GM12878 (cell line): ENCODE results near the gene MDC1. TPM values are rescaled to one million over a fixed set of nuclear protein-coding genes. Genes with fewer than 3 reads are reported as not detected.

Experiments used
- CHD2 ChIP-seq: IDR thresholded peaks from 2 replicates; pipeline ENCODE4 v1.6.1; 2011; ENCODE audit warnings: low read depth, low read length, improper control_type of control experiment, borderline replicate concordance
- ETV6 ChIP-seq, 2 experiments: fragments of 450-650 bp in 1 of 2; IDR thresholded peaks in 1 of 2; conservative IDR thresholded peaks in 1 of 2; 2 replicates each; pipeline ENCODE4 v1.6.1; 2014; ENCODE audit warnings: antibody characterized with exemption in 1 of 2, borderline replicate concordance in 1 of 2, low read depth in 1 of 2, mild to moderate bottlenecking in 1 of 2, moderate library complexity in 1 of 2
- IRF4 ChIP-seq: IDR thresholded peaks from 2 replicates; pipeline ENCODE4 v1.6.1; 2011; ENCODE audit warnings: low read depth, low read length
- KLF5 ChIP-seq: fragments of 450-650 bp; IDR thresholded peaks from 2 replicates; pipeline ENCODE4 v1.6.1; 2014; ENCODE audit warnings: mild to moderate bottlenecking; ENCODE audit not compliant: partially characterized antibody
- MEF2A ChIP-seq: IDR thresholded peaks from 2 replicates; pipeline ENCODE4 v1.6.1; 2011; ENCODE audit warnings: low read depth, mild to moderate bottlenecking, low read length, moderate library complexity; ENCODE audit not compliant: insufficient read depth
- MTA2 ChIP-seq: fragments of 450-650 bp; IDR thresholded peaks from 2 replicates; pipeline ENCODE4 v1.6.1; 2016; ENCODE audit warnings: low read depth, mild to moderate bottlenecking, moderate library complexity
- NFYA ChIP-seq: IDR thresholded peaks from 2 replicates; pipeline ENCODE4 v1.6.1; 2011; ENCODE audit warnings: low read depth, mild to moderate bottlenecking, low read length, improper control_type of control experiment, borderline replicate concordance
- POU2F2 ChIP-seq: IDR thresholded peaks from 3 replicates; pipeline ENCODE4 v1.6.1; 2011; ENCODE audit warnings: low read depth, mild to moderate bottlenecking, low read length, borderline replicate concordance
- RUNX3 ChIP-seq: IDR thresholded peaks from 2 replicates; pipeline ENCODE4 v1.6.1; 2012; ENCODE audit warnings: low read length, inconsistent platforms
- SIX5 ChIP-seq: IDR thresholded peaks from 2 replicates; pipeline ENCODE4 v1.6.1; 2011; ENCODE audit warnings: mild to moderate bottlenecking, low read depth, low read length, moderate library complexity; ENCODE audit not compliant: severe bottlenecking
- SMAD1 ChIP-seq: fragments of 450-650 bp; IDR thresholded peaks from 2 replicates; pipeline ENCODE4 v1.6.1; 2018; ENCODE audit warnings: mild to moderate bottlenecking, low read depth; ENCODE audit not compliant: partially characterized antibody
- SMARCA5 ChIP-seq: fragments of 450-650 bp; IDR thresholded peaks from 2 replicates; pipeline ENCODE4 v1.6.1; 2017; ENCODE audit warnings: mild to moderate bottlenecking
- SREBF1 ChIP-seq: IDR thresholded peaks from 2 replicates; pipeline ENCODE4 v1.6.1; 2012; ENCODE audit warnings: mild to moderate bottlenecking, low read length
- SREBF2 ChIP-seq: IDR thresholded peaks from 2 replicates; pipeline ENCODE4 v1.6.1; 2012; ENCODE audit warnings: mild to moderate bottlenecking, low read length
- TARDBP ChIP-seq: IDR thresholded peaks from 2 replicates; pipeline ENCODE4 v1.6.1; 2016; ENCODE audit warnings: borderline replicate concordance
- WRNIP1 ChIP-seq: IDR thresholded peaks from 2 replicates; pipeline ENCODE4 v1.6.1; 2011; ENCODE audit warnings: low read depth, low read length, improper control_type of control experiment, borderline replicate concordance
- ZNF24 ChIP-seq: fragments of 450-650 bp; IDR thresholded peaks from 2 replicates; pipeline ENCODE4 v1.6.1; 2017; ENCODE audit warnings: antibody characterized with exemption, mild to moderate bottlenecking
- ZNF274 ChIP-seq: IDR thresholded peaks from one replicate; pipeline ENCODE4 v1.8.0; 2011; ENCODE audit not compliant: insufficient read length, insufficient read depth
- ZNF384 ChIP-seq: IDR thresholded peaks from 2 replicates; pipeline ENCODE4 v1.6.1; 2012; ENCODE audit warnings: low read depth, mild to moderate bottlenecking, low read length, improper control_type of control experiment, borderline replicate concordance
- polyA plus RNA-seq, 11 experiments: library from polyadenylated mRNA; depleted of rRNA in 4 of 11; unstranded in 6 of 11; stranded (reverse) in 5 of 11; fragments of >200 nt; fragmentation: Nextera tagmentation in 4 of 11; fragmentation: Illumina TruSeq in 1 of 11; extraction: Ambion mirVana in 4 of 11; extraction: Trizol in 1 of 11; gene quantifications; 1 replicate in 1 of 11; 2 replicates in 10 of 11; pipeline versions ENCODE4 v1.2.1 to v1.2.3, GENCODE V29; 2011 to 2016; ENCODE audit warnings: inconsistent platforms in 2 of 11, missing spikeins in 2 of 11, low read depth in 1 of 11
- total RNA-seq, 4 experiments: library from RNA; depleted of rRNA in 3 of 4; stranded (reverse); fragments of >200 nt in 3 of 4; fragmentation: Illumina TruSeq in 1 of 4; extraction: Trizol in 1 of 4; gene quantifications; 2 replicates each; pipeline versions ENCODE4 v1.2.1 to v1.2.3, GENCODE V29; 2013 to 2021
- TF ChIP-seq, protein P1 (sequence below): fragments of 450-650 bp; IDR thresholded peaks from 2 replicates; pipeline ENCODE4 v1.6.1; 2017; ENCODE audit warnings: low read depth, mild to moderate bottlenecking, moderate library complexity
- TF ChIP-seq, protein P2 (sequence below): IDR thresholded peaks from 2 replicates; pipeline ENCODE4 v1.6.1; 2012; ENCODE audit warnings: low read depth, low read length, improper control_type of control experiment
- TF ChIP-seq, protein P3 (sequence below): fragments of 450-650 bp; IDR thresholded peaks from 2 replicates; pipeline ENCODE4 v1.6.1; 2016; ENCODE audit warnings: mild to moderate bottlenecking
- TF ChIP-seq, protein P4 (sequence below): fragments of 450-650 bp; IDR thresholded peaks from 2 replicates; pipeline ENCODE4 v1.6.1; 2014; ENCODE audit warnings: mild to moderate bottlenecking

MDC1 gene
- total and polyA plus RNA-seq, 10 of the 15 experiments (the other 5 are each of a cell fraction or from before 2014, with no cell fraction given): 5.1 to 62.5 (median 22.4) TPM

DNA sequence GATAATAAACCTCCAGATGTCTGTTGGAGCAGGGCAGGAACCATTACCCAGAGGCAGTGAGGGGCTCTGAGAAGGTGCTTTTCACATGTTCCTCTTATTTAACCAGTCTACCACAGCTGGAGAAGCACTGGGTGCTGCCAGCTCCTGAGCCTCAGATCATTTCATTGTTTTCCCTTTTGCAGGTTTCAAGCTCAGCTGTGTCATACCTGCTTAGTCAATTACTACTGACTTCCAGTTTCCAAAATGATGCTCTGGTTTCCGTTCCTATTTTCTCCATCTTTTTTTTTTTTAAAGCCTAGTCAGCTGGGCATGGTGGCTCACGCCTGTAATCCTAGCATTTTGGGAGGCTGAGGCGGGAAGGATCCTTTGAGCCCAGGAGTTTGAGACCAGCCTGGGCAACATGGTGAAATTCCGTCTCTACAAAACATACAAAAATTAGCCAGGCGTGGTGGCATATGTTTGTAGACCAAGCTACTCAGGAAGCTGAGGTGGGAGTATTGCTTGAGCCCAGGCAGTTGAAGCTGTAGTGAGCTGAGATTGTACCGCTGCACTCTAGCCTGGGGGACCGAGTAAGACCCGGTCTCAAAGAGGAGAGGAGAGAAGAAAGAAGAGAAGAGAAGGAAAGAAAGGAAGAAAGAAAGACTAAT lies 18.7 kb upstream of the MDC1 start (continued):
- TF ChIP-seq SMAD1 (no peak), ETV6 (conservative IDR thresholded peaks at IDR 0.05 in 1 of 2, IDR thresholded peaks at IDR 0.05 in 1 of 2; ENCODE audit: borderline replicate concordance in 1 of 2, low read depth in 1 of 2) (peak in 1 of 2 experiments; percentile 42; a peak in 1 of 4 replicates), RUNX3 (peak; percentile 54), POU2F2 (no peak), NFYA (no peak), MTA2 (no peak; the same call in 1 of the 2 replicates), IRF4 (0 out of 2 replicates have a peak, but pooled peaks have one; percentile 27), TARDBP (no peak), KLF5 (no peak), SMARCA5 (no peak), SIX5 (no peak), SREBF2 (no peak), ZNF384 (peak; percentile 49; the same call in 1 of the 2 replicates), WRNIP1 (no peak), ZNF24 (no peak), SREBF1 (no peak), CHD2 (no peak), MEF2A (no peak), ZNF274 (no peak)
- TF ChIP-seq, protein P1, sequence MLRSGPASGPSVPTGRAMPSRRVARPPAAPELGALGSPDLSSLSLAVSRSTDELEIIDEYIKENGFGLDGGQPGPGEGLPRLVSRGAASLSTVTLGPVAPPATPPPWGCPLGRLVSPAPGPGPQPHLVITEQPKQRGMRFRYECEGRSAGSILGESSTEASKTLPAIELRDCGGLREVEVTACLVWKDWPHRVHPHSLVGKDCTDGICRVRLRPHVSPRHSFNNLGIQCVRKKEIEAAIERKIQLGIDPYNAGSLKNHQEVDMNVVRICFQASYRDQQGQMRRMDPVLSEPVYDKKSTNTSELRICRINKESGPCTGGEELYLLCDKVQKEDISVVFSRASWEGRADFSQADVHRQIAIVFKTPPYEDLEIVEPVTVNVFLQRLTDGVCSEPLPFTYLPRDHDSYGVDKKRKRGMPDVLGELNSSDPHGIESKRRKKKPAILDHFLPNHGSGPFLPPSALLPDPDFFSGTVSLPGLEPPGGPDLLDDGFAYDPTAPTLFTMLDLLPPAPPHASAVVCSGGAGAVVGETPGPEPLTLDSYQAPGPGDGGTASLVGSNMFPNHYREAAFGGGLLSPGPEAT: peak; percentile 80
- TF ChIP-seq, protein P2, sequence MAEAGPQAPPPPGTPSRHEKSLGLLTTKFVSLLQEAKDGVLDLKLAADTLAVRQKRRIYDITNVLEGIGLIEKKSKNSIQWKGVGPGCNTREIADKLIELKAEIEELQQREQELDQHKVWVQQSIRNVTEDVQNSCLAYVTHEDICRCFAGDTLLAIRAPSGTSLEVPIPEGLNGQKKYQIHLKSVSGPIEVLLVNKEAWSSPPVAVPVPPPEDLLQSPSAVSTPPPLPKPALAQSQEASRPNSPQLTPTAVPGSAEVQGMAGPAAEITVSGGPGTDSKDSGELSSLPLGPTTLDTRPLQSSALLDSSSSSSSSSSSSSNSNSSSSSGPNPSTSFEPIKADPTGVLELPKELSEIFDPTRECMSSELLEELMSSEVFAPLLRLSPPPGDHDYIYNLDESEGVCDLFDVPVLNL: no peak
- TF ChIP-seq, protein P3, sequence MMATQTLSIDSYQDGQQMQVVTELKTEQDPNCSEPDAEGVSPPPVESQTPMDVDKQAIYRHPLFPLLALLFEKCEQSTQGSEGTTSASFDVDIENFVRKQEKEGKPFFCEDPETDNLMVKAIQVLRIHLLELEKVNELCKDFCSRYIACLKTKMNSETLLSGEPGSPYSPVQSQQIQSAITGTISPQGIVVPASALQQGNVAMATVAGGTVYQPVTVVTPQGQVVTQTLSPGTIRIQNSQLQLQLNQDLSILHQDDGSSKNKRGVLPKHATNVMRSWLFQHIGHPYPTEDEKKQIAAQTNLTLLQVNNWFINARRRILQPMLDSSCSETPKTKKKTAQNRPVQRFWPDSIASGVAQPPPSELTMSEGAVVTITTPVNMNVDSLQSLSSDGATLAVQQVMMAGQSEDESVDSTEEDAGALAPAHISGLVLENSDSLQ: no peak
- TF ChIP-seq, protein P4, sequence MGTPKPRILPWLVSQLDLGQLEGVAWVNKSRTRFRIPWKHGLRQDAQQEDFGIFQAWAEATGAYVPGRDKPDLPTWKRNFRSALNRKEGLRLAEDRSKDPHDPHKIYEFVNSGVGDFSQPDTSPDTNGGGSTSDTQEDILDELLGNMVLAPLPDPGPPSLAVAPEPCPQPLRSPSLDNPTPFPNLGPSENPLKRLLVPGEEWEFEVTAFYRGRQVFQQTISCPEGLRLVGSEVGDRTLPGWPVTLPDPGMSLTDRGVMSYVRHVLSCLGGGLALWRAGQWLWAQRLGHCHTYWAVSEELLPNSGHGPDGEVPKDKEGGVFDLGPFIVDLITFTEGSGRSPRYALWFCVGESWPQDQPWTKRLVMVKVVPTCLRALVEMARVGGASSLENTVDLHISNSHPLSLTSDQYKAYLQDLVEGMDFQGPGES: no peak
